Right lobe of liver (tissue), 4 donors: ENCODE data around the gene OCRL.

Source experiments
- CTCF ChIP-seq, 4 donors: fragments of 200-600 bp in 3 of 4; fragments of 450-650 bp in 1 of 4; IDR thresholded peaks; one replicate each; pipeline versions ENCODE4 v1.5.1 to v1.8.0; 2016 to 2022; ENCODE audit warnings: antibody characterized with exemption in 4 of 4, mild to moderate bottlenecking in 2 of 4
- POLR2A ChIP-seq: fragments of 450-650 bp; IDR thresholded peaks from one replicate; pipeline ENCODE4 v1.6.1; 2017; ENCODE audit warnings: antibody characterized with exemption, mild to moderate bottlenecking
- donor health status: DM: no; HTN: no; CAD: no.
- donor health status: DM: no; HTN: no; CAD: no.
- donor health status: DM: no; HTN: yes; CAD: no.

GRCh38 chrX:129641469-129641868 lies 101.4 kb downstream of the OCRL start:
- no peak for TF ChIP-seq CTCF (IDR thresholded peaks at IDR 0.05)
- no peak for TF ChIP-seq POLR2A
